Peyer's patch (tissue), 4 donors: Measurements from ENCODE around the gene VCX.

ENCODE experiments used
- POLR2A ChIP-seq, 2 donors: fragments of 450-650 bp; IDR thresholded peaks; one replicate each; pipeline ENCODE4 v1.5.1; 2017; ENCODE audit warnings: antibody characterized with exemption in 2 of 2, mild to moderate bottlenecking in 2 of 2, moderate library complexity in 2 of 2
- TF ChIP-seq, protein P1 (sequence below), 6 experiments: fragments of 450-650 bp in 4 of 6; fragments of 200-600 bp in 2 of 6; sonication (generic) in 1 of 6; IDR thresholded peaks; one replicate each; pipeline ENCODE4 v1.5.1; 2017 to 2019; ENCODE audit warnings: antibody characterized with exemption in 6 of 6, mild to moderate bottlenecking in 3 of 6, moderate library complexity in 1 of 6

DNA sequence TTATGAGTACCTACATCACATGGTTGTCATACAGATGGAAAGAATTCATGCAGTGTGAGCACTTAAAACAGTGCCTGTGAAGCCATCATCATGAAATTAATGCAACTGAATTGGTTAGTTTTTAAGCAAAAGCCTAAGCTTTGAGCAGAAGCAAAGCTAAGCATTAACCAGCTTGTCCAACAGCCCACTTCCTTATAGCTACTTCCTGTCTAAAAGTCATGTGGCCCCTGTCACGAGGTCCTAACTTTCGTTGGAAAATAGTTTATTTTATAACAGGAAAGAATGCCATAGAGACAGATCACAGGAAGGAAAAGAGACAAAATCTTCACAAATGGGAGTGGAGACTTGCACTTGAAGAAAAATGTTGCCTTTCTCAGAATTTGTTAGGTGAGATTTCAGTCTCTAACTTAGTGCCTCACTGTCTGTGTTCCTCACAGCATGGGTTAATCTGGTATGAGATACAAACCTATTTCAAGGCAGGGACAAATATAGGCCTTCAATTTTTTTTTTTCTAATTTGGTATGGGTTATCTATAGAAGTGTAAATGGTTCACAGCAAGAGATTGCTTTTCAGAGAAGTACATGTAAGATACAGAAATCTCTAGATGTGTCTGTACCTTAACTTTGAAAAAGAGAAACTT is 27.7 kb upstream of the VCX start:
- TF ChIP-seq POLR2A (IDR thresholded peaks at IDR 0.05), result no peak
- TF ChIP-seq, protein P1, sequence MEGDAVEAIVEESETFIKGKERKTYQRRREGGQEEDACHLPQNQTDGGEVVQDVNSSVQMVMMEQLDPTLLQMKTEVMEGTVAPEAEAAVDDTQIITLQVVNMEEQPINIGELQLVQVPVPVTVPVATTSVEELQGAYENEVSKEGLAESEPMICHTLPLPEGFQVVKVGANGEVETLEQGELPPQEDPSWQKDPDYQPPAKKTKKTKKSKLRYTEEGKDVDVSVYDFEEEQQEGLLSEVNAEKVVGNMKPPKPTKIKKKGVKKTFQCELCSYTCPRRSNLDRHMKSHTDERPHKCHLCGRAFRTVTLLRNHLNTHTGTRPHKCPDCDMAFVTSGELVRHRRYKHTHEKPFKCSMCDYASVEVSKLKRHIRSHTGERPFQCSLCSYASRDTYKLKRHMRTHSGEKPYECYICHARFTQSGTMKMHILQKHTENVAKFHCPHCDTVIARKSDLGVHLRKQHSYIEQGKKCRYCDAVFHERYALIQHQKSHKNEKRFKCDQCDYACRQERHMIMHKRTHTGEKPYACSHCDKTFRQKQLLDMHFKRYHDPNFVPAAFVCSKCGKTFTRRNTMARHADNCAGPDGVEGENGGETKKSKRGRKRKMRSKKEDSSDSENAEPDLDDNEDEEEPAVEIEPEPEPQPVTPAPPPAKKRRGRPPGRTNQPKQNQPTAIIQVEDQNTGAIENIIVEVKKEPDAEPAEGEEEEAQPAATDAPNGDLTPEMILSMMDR (IDR thresholded peaks at IDR 0.05), result no peak
